ENCODE measurements around the gene USP20. TPM values are rescaled to one million over a fixed set of nuclear protein-coding genes. Genes with fewer than 3 reads are reported as not detected.

Gene USP20
- total and polyA plus RNA-seq, 10 of the 15 experiments (the other 5 are each of a cell fraction or from before 2014, with no cell fraction given) = 0.66 to 23.3 (median 11.0) TPM

- no peak for TF ChIP-seq IRF5 (IDR thresholded peaks at IDR 0.05; ENCODE audit: borderline replicate concordance)
- TF ChIP-seq, protein P1, sequence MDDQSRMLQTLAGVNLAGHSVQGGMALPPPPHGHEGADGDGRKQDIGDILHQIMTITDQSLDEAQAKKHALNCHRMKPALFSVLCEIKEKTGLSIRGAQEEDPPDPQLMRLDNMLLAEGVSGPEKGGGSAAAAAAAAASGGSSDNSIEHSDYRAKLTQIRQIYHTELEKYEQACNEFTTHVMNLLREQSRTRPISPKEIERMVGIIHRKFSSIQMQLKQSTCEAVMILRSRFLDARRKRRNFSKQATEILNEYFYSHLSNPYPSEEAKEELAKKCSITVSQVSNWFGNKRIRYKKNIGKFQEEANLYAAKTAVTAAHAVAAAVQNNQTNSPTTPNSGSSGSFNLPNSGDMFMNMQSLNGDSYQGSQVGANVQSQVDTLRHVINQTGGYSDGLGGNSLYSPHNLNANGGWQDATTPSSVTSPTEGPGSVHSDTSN (IDR thresholded peaks at IDR 0.05; ENCODE audit: insufficient replicate concordance, low read depth, low read length) = no peak
These were observed 29.2 kb upstream of the USP20 start (continued) for GRCh38 chr9:129806061-129806460.

DNA sequence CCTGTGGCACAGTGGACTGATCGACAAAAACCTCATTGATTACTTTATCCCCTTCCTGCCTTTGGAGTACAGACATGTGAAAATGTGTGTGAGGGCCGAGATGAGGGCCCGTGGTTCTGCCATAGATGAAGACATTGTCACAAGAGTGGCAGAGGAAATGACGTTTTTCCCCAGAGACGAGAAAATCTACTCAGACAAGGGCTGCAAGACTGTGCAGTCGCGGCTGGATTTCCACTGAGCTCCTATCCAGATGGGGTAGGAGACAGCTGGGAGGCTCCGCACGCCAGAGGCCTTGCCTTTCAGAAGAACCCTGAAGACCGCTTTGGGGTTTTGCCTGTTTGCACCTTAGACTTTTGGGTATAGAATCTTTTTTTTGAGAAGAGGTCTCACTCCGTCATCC, 25.9 kb upstream of the USP20 start:
- no TSS peak for BruUV-seq (replicated peaks)
- no peaks in the 10 kb centered on the region for H3K27me3 ChIP-seq (replicated peaks in 1 of 2; ENCODE audit: control insufficient read depth in 2 of 2, insufficient read depth in 2 of 2, low read length in 1 of 2)
- no peak for ATAC-seq
- no peaks in the 10 kb centered on the region for H3K9me3 ChIP-seq (replicated peaks; ENCODE audit: control insufficient read depth, insufficient read depth, low read length)
- ChIA-PET RAD21 (ENCODE audit: unreplicated experiment) (no interaction called here), POLR2A (no interaction called here), CTCF (interaction anchor here (1.3 kb wide), 1 partner anchor 25 kb away, joined by 5 read pairs; no protein-coding TSS in a partner anchor), SMC1A (ENCODE audit: uncharacterized antibody, unreplicated experiment) (no interaction called here)
- H3K4me1 ChIP-seq (ENCODE audit: control insufficient read depth, insufficient read depth, low read length) = peaks cover 4% of the 10 kb centered on the region
- DNase-seq (ENCODE audit: low read depth, low spot score) = no peak
- no peak overlapping the region for H3K4me2 ChIP-seq (ENCODE audit: control insufficient read depth, insufficient read depth)
- FAIRE-seq = no peak
- intact Hi-C loops (cut with micrococcal nuclease; ENCODE audit: unreplicated experiment) (no loop called here), in situ Hi-C loops (cut with MboI) (no loop called here)
- H3K4me3 ChIP-seq = no peak overlapping the region
- H3K79me2 ChIP-seq (ENCODE audit: control insufficient read depth, insufficient read depth, low read length) = peaks cover 1% of the 10 kb centered on the region
- 81% methylated on average over 11 of the region's 11 CpGs for WGBS (ENCODE audit: insufficient coverage, insufficient replicate concordance, low lambda C conversion rate, missing lambda C conversion rate)
- H3K27ac ChIP-seq (ENCODE audit: control insufficient read depth, insufficient read depth) = no peak overlapping the region
- H2AFZ ChIP-seq (ENCODE audit: control insufficient read depth, low read depth, low read length) = no peak overlapping the region
- H3K36me3 ChIP-seq (ENCODE audit: control insufficient read depth in 2 of 2, insufficient read depth in 2 of 2, low read length in 1 of 2) = peaks cover 0 to 14% of the 10 kb centered on the region in 2 experiments
- H3K9ac ChIP-seq (ENCODE audit: control insufficient read depth, insufficient read depth, low read length) = no peak overlapping the region
- H4K20me1 ChIP-seq (ENCODE audit: control insufficient read depth, insufficient read depth) = no peaks in the 10 kb centered on the region
- TF ChIP-seq, protein P2, sequence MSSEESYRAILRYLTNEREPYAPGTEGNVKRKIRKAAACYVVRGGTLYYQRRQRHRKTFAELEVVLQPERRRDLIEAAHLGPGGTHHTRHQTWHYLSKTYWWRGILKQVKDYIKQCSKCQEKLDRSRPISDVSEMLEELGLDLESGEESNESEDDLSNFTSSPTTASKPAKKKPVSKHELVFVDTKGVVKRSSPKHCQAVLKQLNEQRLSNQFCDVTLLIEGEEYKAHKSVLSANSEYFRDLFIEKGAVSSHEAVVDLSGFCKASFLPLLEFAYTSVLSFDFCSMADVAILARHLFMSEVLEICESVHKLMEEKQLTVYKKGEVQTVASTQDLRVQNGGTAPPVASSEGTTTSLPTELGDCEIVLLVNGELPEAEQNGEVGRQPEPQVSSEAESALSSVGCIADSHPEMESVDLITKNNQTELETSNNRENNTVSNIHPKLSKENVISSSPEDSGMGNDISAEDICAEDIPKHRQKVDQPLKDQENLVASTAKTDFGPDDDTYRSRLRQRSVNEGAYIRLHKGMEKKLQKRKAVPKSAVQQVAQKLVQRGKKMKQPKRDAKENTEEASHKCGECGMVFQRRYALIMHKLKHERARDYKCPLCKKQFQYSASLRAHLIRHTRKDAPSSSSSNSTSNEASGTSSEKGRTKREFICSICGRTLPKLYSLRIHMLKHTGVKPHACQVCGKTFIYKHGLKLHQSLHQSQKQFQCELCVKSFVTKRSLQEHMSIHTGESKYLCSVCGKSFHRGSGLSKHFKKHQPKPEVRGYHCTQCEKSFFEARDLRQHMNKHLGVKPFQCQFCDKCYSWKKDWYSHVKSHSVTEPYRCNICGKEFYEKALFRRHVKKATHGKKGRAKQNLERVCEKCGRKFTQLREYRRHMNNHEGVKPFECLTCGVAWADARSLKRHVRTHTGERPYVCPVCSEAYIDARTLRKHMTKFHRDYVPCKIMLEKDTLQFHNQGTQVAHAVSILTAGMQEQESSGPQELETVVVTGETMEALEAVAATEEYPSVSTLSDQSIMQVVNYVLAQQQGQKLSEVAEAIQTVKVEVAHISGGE (CRISPR knock-in tag; IDR thresholded peaks at IDR 0.05) = no peak
- no peak for TF ChIP-seq KLF5 (IDR thresholded peaks at IDR 0.05; ENCODE audit: partially characterized antibody)
- no peak for TF ChIP-seq BHLHE40 (IDR thresholded peaks at IDR 0.05; ENCODE audit: borderline replicate concordance in 1 of 2, low read depth in 2 of 2, low read length in 1 of 2)
- no peak for TF ChIP-seq USF2 (IDR thresholded peaks at IDR 0.05; ENCODE audit: borderline replicate concordance, low read depth, low read length)
- no peak for TF ChIP-seq CHD2 (IDR thresholded peaks at IDR 0.05; ENCODE audit: borderline replicate concordance, low read depth, low read length)
- TF ChIP-seq, protein P3, sequence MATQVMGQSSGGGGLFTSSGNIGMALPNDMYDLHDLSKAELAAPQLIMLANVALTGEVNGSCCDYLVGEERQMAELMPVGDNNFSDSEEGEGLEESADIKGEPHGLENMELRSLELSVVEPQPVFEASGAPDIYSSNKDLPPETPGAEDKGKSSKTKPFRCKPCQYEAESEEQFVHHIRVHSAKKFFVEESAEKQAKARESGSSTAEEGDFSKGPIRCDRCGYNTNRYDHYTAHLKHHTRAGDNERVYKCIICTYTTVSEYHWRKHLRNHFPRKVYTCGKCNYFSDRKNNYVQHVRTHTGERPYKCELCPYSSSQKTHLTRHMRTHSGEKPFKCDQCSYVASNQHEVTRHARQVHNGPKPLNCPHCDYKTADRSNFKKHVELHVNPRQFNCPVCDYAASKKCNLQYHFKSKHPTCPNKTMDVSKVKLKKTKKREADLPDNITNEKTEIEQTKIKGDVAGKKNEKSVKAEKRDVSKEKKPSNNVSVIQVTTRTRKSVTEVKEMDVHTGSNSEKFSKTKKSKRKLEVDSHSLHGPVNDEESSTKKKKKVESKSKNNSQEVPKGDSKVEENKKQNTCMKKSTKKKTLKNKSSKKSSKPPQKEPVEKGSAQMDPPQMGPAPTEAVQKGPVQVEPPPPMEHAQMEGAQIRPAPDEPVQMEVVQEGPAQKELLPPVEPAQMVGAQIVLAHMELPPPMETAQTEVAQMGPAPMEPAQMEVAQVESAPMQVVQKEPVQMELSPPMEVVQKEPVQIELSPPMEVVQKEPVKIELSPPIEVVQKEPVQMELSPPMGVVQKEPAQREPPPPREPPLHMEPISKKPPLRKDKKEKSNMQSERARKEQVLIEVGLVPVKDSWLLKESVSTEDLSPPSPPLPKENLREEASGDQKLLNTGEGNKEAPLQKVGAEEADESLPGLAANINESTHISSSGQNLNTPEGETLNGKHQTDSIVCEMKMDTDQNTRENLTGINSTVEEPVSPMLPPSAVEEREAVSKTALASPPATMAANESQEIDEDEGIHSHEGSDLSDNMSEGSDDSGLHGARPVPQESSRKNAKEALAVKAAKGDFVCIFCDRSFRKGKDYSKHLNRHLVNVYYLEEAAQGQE (IDR thresholded peaks at IDR 0.05; ENCODE audit: low read depth, low read length) = no peak
- TF ChIP-seq RB1 (IDR thresholded peaks at IDR 0.05; ENCODE audit: borderline replicate concordance) = no peak
- no peak for TF ChIP-seq DPF2 (IDR thresholded peaks at IDR 0.05)
- no peak for TF ChIP-seq HDAC2 (IDR thresholded peaks at IDR 0.05)
- TF ChIP-seq CREB1 (IDR thresholded peaks at IDR 0.05; ENCODE audit: low read depth) = no peak
